Activated CD4-positive, alpha-beta T cell treated with anti-CD3 and anti-CD28 coated beads for 4 hours (primary cell): ENCODE data around the gene TAL1.

Experiments
- DNase-seq, 2 donors: peaks; one replicate each; pipeline ENCODE4 v3.0.0-alpha.2; 2020

Gene TAL1

DNA sequence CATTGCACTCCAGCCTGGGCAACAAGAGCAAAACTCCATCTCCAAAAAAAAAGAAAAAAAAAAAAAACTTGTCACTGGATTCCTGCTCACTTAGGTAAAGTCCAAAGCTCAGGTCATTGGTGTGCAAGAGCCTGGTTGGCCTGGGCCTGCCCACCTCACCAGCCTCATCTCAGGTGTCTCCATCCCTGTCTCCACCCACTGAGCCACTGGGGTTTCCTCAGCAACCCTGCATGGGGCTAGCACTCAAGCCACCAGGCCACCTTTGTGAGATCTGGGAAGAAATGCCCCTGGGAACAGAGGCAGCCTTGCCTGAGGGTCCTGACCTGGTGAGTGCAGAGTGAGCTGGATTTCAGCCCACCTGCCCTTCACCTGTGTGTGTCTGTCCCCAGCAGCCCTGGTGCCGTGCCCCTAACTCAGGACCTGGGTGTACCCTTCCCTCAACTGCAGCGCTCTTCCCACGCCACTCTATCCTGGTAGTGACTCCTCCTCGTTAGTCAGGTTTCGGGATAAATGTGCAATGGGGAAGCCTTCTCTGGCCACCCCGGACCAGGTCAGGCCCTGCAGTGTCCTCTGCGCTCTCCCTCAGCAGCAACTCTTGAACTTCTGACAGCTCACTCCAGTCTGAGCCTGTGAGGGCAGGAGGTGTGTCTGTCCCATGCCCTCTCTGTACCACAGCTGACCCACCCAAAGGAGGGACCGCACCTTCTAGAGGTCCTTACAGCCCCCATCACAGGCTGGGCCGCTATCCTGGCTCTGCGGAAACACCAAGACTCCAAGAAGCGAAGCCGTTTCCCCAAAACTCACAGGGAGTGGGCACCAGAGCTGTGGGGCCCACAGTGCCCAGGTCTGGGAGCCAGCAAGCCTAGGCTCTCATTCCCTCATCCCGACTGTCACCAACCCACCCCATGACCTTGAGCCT is 45.5 kb downstream of the TAL1 start:
- DNase-seq: no peak

- no peak for DNase-seq
Measured at GRCh38 chr1:47184822-47185677, 47.0 kb downstream of the TAL1 start.

DNA sequence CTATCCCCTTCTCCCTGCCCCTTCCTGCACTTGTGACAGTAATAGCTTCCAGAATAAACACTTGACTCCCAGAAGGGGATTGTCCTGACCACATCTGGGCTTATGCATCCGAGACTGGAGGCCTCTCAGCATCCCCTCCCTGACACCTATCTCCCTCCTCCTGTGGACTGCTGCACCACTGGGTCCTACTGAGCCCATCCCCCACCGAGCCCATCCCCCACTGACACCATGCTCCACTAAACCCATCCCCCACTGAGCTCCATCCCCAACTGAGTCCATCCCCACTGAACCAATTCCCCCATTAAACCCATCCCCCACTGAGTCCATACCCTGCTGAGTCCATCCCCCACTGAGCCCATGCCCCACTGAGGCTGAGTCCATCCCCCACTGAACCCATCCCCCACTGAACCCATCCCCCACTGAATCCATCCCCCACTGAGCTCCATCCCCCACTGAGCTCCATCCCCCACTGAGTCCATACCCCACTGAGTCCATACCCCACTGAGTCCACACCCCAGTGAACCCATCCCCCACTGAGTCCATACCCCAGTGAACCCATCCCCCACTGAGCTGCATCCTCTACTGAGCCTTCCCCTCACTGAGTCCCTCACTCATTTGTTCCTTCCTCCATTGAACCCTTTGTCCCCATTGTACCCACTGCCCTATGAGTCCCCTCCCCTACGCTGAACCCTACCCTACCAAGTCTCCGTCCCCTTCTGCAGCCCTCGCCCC is 47.8 kb downstream of the TAL1 start:
- DNase-seq: no peak

- DNase-seq: no peak
Measured at GRCh38 chr1:47183308-47184089, 48.5 kb downstream of the TAL1 start.

GRCh38 chr1:47182676-47183235 is 49.3 kb downstream of the TAL1 start:
- no peak for DNase-seq

DNA sequence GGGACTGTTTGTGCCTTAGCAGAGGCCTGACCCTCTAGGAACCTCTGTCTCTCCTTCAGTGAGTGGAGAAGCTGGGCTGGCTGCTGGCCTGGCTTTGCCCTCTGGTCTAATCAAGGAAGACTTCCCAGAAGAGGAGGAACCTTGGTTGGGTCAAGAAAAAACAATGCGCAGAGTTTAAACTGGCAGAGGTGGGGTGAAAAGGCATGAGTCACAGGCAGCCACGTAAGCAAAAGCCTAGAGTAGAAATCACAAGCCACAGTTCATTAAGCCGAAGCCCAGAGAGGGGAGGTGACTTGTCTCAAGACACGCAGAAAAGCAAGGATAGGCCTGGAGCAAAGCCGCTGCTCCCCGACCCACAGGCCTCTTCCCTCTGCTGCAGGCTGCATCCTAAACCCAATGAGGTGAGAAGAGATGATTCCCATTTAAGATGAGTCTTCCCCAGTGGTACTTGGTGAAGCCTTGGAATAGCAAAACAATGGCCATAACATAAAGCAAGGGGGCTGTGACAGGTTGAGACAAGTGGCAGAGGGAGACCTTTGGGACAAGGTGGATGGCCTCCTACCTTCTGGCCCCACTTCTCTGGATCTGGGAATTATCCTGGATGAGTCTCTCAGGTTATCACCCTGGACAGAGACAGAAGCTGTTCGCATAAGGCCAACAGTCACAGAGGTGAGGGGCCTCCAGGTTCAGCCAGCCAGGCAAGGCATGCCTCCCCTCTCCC is 49.9 kb downstream of the TAL1 start:
- no peak for DNase-seq

DNA sequence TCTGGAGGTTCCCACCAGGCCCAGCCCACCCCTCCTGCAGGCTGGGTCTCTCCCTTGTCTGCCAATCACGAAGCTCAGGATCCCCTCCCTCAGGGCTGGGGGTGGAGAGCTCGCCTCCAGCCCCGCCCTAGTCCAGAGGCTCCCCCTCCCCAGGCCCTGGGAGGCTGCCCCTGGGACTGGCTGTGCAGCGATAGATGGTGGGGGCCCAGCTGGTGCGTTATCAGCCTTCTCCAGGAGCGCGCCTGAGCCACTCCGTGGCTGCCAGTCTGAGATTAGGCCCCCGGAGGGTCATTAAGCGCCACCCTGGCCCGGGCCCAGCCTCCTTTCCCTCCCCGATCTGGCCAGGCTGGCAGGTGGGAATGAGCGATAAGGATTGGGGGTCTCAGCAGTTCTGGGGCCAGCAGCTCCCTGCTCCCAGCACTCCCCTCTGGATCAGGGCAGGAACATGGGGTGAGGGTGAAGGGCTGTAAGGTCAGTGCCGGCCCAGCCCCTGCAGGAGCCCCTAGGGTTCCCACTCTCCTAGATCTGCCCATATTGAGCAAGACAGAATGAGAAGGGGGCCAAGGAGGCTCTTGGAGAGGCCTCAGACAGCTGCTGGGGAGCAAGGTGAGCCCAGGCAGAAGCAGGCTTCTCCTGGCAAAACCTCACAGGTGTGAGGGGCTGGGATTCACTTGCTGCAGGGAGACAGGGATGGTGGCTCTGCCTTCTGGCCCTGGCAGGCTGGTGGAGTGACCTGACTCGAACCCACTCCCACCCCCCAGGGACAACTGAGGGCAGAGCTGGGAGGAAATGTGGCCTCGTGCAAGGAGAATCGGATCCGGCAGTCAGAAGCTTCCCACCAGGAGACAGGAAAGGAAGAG is 50.7 kb downstream of the TAL1 start:
- DNase-seq: no peak

DNA sequence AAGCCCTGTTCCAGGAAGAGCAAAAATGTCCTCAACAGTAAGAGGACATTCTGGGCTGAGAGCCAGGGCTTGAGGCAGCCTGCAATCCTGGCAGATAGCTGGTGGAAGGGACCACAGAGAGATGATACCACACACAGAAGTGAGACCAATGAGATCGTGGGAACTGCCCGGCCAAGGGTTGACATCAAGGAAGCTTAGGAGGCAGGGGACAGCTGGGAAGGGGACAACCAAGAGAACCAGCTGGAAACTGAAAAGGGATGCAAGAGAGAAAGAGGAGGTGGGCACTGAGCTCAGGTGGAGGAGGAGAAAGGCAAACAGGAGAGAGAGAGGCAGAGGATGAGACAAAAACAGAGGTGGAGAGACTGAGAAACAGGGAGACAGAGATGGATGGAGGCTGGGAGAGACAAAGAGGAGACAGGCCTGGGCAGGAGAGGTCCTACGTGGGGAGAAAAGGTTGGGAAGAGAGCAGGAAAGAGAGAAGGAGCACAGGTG is 51.4 kb downstream of the TAL1 start:
- no peak for DNase-seq

- no peak for DNase-seq
Measured at GRCh38 chr1:47179988-47180563, 51.9 kb downstream of the TAL1 start.

GRCh38 chr1:47179017-47179987 is 52.7 kb downstream of the TAL1 start:
- DNase-seq: peak; percentile 50 to 62

- DNase-seq: no peak
Measured at GRCh38 chr1:47178654-47179016, 53.4 kb downstream of the TAL1 start.

DNA sequence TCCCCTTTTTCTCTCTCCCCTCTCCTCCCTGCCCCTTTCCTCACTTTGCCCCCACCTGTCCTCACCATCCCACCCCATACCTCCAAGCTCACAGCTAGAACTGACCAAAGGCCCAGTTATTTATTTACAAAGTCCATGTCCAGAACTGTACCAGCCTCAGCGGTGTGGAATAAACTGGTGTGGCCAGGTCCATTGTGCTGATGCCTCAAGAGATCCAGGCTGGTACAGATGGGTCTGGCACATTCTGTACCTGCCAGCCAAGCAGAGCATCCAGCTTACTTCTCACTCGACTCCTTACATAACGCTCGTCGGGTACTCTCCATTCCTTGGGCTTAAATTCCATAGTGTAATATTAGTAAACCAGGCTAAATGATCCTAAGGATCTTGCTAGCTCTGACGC is 54.0 kb downstream of the TAL1 start:
- DNase-seq: no peak

DNA sequence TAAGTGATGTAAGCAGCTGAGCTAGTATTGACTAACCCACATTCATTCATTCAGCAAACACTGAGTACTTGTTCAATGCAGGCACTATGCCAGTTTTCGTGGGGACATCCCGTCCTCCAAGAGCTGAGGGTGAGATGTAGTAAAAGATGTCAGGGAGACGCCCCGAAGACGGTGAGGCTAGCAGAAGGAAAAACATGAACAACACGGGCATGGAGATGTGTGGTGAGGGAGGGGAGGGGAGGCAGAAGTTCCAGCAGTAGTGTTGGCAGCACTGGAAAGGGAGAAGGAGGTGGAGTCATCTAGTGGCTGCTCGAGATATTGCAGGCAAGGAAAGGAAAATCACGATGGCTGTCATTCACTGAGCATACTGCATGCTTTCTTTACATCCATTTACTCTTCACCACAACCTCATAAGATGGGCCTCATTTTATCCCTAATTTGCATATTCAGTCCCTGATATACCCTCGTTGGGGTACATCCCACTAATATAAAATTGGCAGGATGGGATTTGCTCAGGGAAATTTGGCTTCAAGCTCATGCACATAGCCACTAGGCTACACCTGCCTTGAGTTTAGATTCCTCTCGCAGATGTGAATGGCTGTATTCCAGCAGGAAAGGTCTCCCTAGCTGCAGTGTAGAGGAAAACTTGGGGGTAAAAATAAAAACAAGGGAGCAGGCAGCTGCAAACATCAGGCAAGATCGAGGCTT is 56.6 kb downstream of the TAL1 start:
- DNase-seq: peak; percentile 14 to 35

DNA sequence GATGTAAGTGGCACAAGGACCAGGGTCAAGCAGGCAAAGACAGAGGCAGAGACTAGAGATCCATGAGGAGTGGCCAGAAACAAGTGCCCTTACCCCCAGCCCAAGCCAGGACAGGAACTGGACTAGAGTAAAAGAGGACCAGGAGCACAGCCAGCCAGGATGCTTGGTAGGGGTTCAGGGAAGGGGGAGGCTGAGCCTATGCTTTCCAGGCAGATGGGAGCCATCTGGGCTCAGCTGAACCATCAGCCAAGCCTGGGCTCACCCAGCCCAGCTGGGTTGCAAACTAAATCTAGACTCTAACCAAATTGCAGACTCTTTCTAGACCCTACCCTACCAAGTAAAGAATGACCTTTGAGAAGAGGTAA is 57.4 kb downstream of the TAL1 start:
- DNase-seq: no peak

- DNase-seq: no peak
Measured at GRCh38 chr1:47172782-47173181, 59.2 kb downstream of the TAL1 start.
